SH-SY5Y (cell line): ENCODE results near the gene PRDM11.

Experiments used
- GATA2 ChIP-seq: IDR thresholded peaks from 2 replicates; pipeline ENCODE4 v1.6.1; 2011; ENCODE audit warnings: mild to moderate bottlenecking, low read depth, low read length
- GATA3 ChIP-seq: IDR thresholded peaks from 2 replicates; pipeline ENCODE4 v1.6.1; 2011; ENCODE audit warnings: low read depth, mild to moderate bottlenecking, low read length, moderate library complexity

DNA sequence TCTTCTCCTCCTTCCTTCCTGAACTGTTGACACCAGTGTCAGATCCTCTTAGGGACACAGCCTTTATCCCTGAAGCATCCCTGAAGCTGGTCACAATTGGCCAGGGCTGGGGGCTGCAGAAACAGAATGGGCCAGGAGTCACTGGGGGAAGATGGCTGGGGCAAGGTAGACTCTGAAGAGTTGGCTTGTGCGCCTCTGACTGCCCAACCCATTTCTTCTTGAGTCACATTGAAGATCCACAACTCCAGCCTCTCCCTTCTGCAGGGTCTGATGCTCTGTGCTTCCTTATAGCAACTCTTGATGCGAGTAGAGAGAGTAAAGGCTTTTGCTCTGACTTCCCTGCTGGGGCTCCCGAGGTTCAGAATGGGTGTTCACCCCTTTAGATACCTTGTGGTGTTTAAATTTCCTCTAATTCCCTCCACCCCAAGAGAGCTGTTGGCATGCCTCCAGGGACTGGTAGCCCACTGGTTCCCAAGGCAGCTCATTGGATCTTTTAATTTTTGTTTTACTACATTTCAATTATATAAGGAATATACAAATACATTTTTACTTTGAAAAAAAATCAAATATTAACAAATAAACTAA, 13.4 kb downstream of the PRDM11 start:
- no peak for TF ChIP-seq GATA3
- TF ChIP-seq GATA2, result no peak
